KMS-11 (cell line): ENCODE measurements around the gene RPS19.

Source experiments
- H2AFZ ChIP-seq: fragments of 200-600 bp; sonication (generic); 2 replicates; pipeline ENCODE4 v1.6.1; 2016; ENCODE audit warnings: antibody characterized with exemption, mixed run types, low read depth
- H3K27ac ChIP-seq: fragments of 200-600 bp; sonication (generic); 2 replicates; pipeline ENCODE4 v1.6.1; 2016; ENCODE audit warnings: mild to moderate bottlenecking, mixed run types
- H3K27me3 ChIP-seq: fragments of 200-600 bp; sonication (generic); 2 replicates; pipeline ENCODE4 v1.6.1; 2017; ENCODE audit warnings: mild to moderate bottlenecking, low read depth, mixed run types, moderate library complexity; ENCODE audit not compliant: insufficient read depth
- H3K36me3 ChIP-seq: fragments of 200-600 bp; sonication (generic); 2 replicates; pipeline ENCODE4 v1.6.1; 2017; ENCODE audit warnings: mild to moderate bottlenecking, mixed run types; ENCODE audit not compliant: insufficient read depth
- H3K4me1 ChIP-seq: fragments of 200-600 bp; sonication (generic); 2 replicates; pipeline ENCODE4 v1.6.1; 2016; ENCODE audit warnings: mild to moderate bottlenecking, low read depth, mixed run types; ENCODE audit not compliant: poor library complexity, severe bottlenecking
- H3K4me2 ChIP-seq: fragments of 200-600 bp; sonication (generic); 2 replicates; pipeline ENCODE4 v1.7.0; 2016; ENCODE audit warnings: mild to moderate bottlenecking, mixed run types
- H3K4me3 ChIP-seq: fragments of 200-600 bp; sonication (generic); IDR thresholded peaks from 2 replicates; pipeline ENCODE4 v1.6.1; 2017; ENCODE audit warnings: low read depth, low read length, mixed read lengths; ENCODE audit not compliant: insufficient read depth
- H3K79me2 ChIP-seq: fragments of 200-600 bp; sonication (generic); 2 replicates; pipeline ENCODE4 v1.6.1; 2016; ENCODE audit warnings: low read depth, mixed run types; ENCODE audit not compliant: insufficient read depth
- H3K9ac ChIP-seq: fragments of 200-600 bp; sonication (generic); 2 replicates; pipeline ENCODE4 v1.6.1; 2016; ENCODE audit warnings: mild to moderate bottlenecking, mixed run types
- H4K20me1 ChIP-seq: fragments of 200-600 bp; sonication (generic); 2 replicates; pipeline ENCODE4 v1.6.1; 2016; ENCODE audit warnings: mild to moderate bottlenecking, mixed run types; ENCODE audit not compliant: insufficient read depth
- CTCF ChIP-seq: fragments of 200-600 bp; sonication (generic); conservative IDR thresholded peaks from 2 replicates; pipeline ENCODE4 v1.6.1; 2017; ENCODE audit warnings: low read depth, mild to moderate bottlenecking, antibody characterized with exemption, low read length, moderate library complexity, mixed read lengths

RPS19 gene

GRCh38 chr19:41813911-41814310 is 46.1 kb upstream of the RPS19 start:
- Histone ChIP-seq H3K9ac (no peak overlapping the region), H3K36me3 (no peaks in the 10 kb centered on the region), H3K4me2 (no peak overlapping the region), H3K79me2 (no peaks in the 10 kb centered on the region), H4K20me1 (no peaks in the 10 kb centered on the region), H3K4me3 (no peak overlapping the region), H3K4me1 (no peaks in the 10 kb centered on the region), H2AFZ (no peak overlapping the region), H3K27ac (no peak overlapping the region), H3K27me3 (peaks cover 31% of the 10 kb centered on the region; the same call in 1 of the 2 replicates)
- TF ChIP-seq CTCF: no peak

GRCh38 chr19:41815301-41815700 is 44.8 kb upstream of the RPS19 start:
- Histone ChIP-seq H3K4me2 (no peak overlapping the region), H3K9ac (no peak overlapping the region), H3K27ac (no peak overlapping the region), H2AFZ (no peak overlapping the region), H4K20me1 (no peaks in the 10 kb centered on the region), H3K27me3 (peaks cover 36% of the 10 kb centered on the region; the same call in 1 of the 2 replicates), H3K36me3 (no peaks in the 10 kb centered on the region), H3K79me2 (no peaks in the 10 kb centered on the region), H3K4me1 (no peaks in the 10 kb centered on the region), H3K4me3 (no peak overlapping the region)
- no peak for TF ChIP-seq CTCF

- no peaks in the 10 kb centered on the region for H3K36me3 ChIP-seq
- no peaks in the 10 kb centered on the region for H4K20me1 ChIP-seq
- no peak overlapping the region for H3K9ac ChIP-seq
- H3K27me3 ChIP-seq: peaks cover 49% of the 10 kb centered on the region; the same call in 1 of the 2 replicates
- no peaks in the 10 kb centered on the region for H3K79me2 ChIP-seq
- no peak overlapping the region for H2AFZ ChIP-seq
- H3K4me3 ChIP-seq: no peak overlapping the region
- H3K27ac ChIP-seq: no peak overlapping the region
- no peaks in the 10 kb centered on the region for H3K4me1 ChIP-seq
- H3K4me2 ChIP-seq: no peak overlapping the region
- TF ChIP-seq CTCF: no peak
Observed at GRCh38 chr19:41816761-41817160, 43.3 kb upstream of the RPS19 start.

- Histone ChIP-seq H3K36me3 (no peaks in the 10 kb centered on the region), H3K9ac (no peak overlapping the region), H3K27ac (no peak overlapping the region), H4K20me1 (no peaks in the 10 kb centered on the region), H3K4me2 (no peak overlapping the region), H3K79me2 (no peaks in the 10 kb centered on the region), H3K4me1 (no peaks in the 10 kb centered on the region), H3K27me3 (peaks cover 53% of the 10 kb centered on the region; the same call in 1 of the 2 replicates), H3K4me3 (no peak overlapping the region), H2AFZ (no peak overlapping the region)
- TF ChIP-seq CTCF: peak; percentile 86
Observed at GRCh38 chr19:41821003-41821735, 38.9 kb upstream of the RPS19 start.
